GM18861 (cell line): ENCODE results near the gene NSG2.
"Not testable (repeated sequence)": the region's sequence is repeated elsewhere in the genome, so short reads cannot be mapped to it uniquely, and the experiment has no call there.

ENCODE experiments used
- ATAC-seq: cut with Tn5 transposase; IDR thresholded peaks from one replicate; pipeline ENCODE4 v1.9.1; 2021; ENCODE audit not compliant: unreplicated experiment

NSG2 gene

GRCh38 chr5:174045470-174046025 is at the start of gene NSG2:
Gene NSG2 (plus strand): TSS chr5:174045706. CDS start chr5:174046756, 1,050 bp downstream.
- ATAC-seq: peak; percentile 80

GRCh38 chr5:173997331-173997730 is 48.2 kb upstream of the NSG2 start:
- no peak for ATAC-seq

GRCh38 chr5:173998531-173998930 is 47.0 kb upstream of the NSG2 start:
- ATAC-seq: no peak

GRCh38 chr5:174000076-174000475 is 45.4 kb upstream of the NSG2 start:
- ATAC-seq: no peak

- ATAC-seq: no peak
Observed at GRCh38 chr5:174003795-174004194, 41.7 kb upstream of the NSG2 start.

GRCh38 chr5:174008922-174009321 is 36.6 kb upstream of the NSG2 start:
- no peak for ATAC-seq

GRCh38 chr5:174010365-174010764 is 35.1 kb upstream of the NSG2 start:
- no peak for ATAC-seq

- ATAC-seq: no peak
Observed at GRCh38 chr5:174011441-174011840, 34.1 kb upstream of the NSG2 start.

- not testable (repeated sequence) for ATAC-seq
Observed at GRCh38 chr5:174020069-174020927, 25.2 kb upstream of the NSG2 start.

- ATAC-seq: no peak
Observed at GRCh38 chr5:174020928-174021304, 24.6 kb upstream of the NSG2 start.

GRCh38 chr5:174022384-174023095 is 23.0 kb upstream of the NSG2 start:
- no peak for ATAC-seq

- ATAC-seq: no peak
Observed at GRCh38 chr5:174030286-174030685, 15.2 kb upstream of the NSG2 start.

GRCh38 chr5:174044466-174045254 is 846 bp upstream of the NSG2 start:
- no peak for ATAC-seq

GRCh38 chr5:174046558-174046957 is 1.1 kb downstream of the NSG2 start:
- no peak for ATAC-seq

GRCh38 chr5:174047472-174048099 is 2.1 kb downstream of the NSG2 start:
- no peak for ATAC-seq

GRCh38 chr5:174052636-174053035 is 7.1 kb downstream of the NSG2 start:
- no peak for ATAC-seq

GRCh38 chr5:174053905-174054304 is 8.4 kb downstream of the NSG2 start:
- ATAC-seq: no peak

- no peak for ATAC-seq
Observed at GRCh38 chr5:174056064-174056847, 10.8 kb downstream of the NSG2 start.

GRCh38 chr5:174057206-174057605 is 11.7 kb downstream of the NSG2 start:
- ATAC-seq: no peak
